Kidney (tissue), 22 donors: Measurements from ENCODE around the gene MSRB2. TPM values are rescaled to one million over a fixed set of nuclear protein-coding genes. Genes with fewer than 3 reads are reported as not detected.

ENCODE experiments used
- DNase-seq, 5 donors: peaks; one replicate each; pipeline ENCODE4 v3.0.0-alpha.2; 2013 to 2020
- FAIRE-seq: peaks from 2 replicates; lab custom pipeline; 2012; peaks lifted over from hg19 to GRCh38; lab: Jason Lieb, UNC
- H3K27ac ChIP-seq, 2 donors: one replicate each; pipeline ENCODE4 v1.7.0; 2013; ENCODE audit warnings: low read depth in 2 of 2, low read length in 2 of 2, inconsistent platforms in 1 of 2
- H3K27me3 ChIP-seq: one replicate; pipeline ENCODE4 v1.7.1; 2013; ENCODE audit warnings: low read length, inconsistent platforms; ENCODE audit not compliant: control insufficient read depth, insufficient read depth
- H3K36me3 ChIP-seq, 3 donors: one replicate each; pipeline versions ENCODE4 v1.7.0 to v1.7.1; 2013; ENCODE audit warnings: low read length in 3 of 3, control low read depth in 1 of 3, inconsistent platforms in 1 of 3; ENCODE audit not compliant: insufficient read depth in 3 of 3, control insufficient read depth in 2 of 3
- H3K4me1 ChIP-seq, 3 donors: one replicate each; pipeline versions ENCODE4 v1.7.0 to v1.7.1; 2013; ENCODE audit warnings: low read length in 3 of 3, inconsistent platforms in 1 of 3, low read depth in 1 of 3; ENCODE audit not compliant: control insufficient read depth in 2 of 3, insufficient read depth in 2 of 3
- H3K4me3 ChIP-seq, 3 donors: one replicate each; pipeline versions ENCODE4 v1.7.0 to v1.8.1; 2013; ENCODE audit warnings: low read length in 3 of 3, control low read depth in 1 of 3, inconsistent platforms in 1 of 3
- H3K9ac ChIP-seq, 3 donors: one replicate each; pipeline versions ENCODE4 v1.7.0 to v1.7.1; 2013; ENCODE audit warnings: low read length in 3 of 3, control low read depth in 1 of 3, inconsistent platforms in 1 of 3
- H3K9me3 ChIP-seq, 3 donors: one replicate each; pipeline versions ENCODE4 v1.7.0 to v1.7.1; 2013; ENCODE audit warnings: low read length in 3 of 3, control low read depth in 1 of 3, inconsistent platforms in 1 of 3; ENCODE audit not compliant: control insufficient read depth in 2 of 3, insufficient read depth in 1 of 3
- CTCF ChIP-seq: IDR thresholded peaks from 3 replicates; pipeline ENCODE4 v1.5.1; 2012; ENCODE audit warnings: mild to moderate bottlenecking, moderate library complexity, borderline replicate concordance; ENCODE audit not compliant: insufficient read depth; ENCODE audit errors: extremely low read depth
- intact Hi-C: fragments of 100-400 bp; cut with DNase I; formaldehyde crosslinking; loops from one replicate; pipeline ENCODE4 v1.11.1; 2022
- long read RNA-seq, 10 donors: library from polyadenylated mRNA in 1 of 10; unstranded in 1 of 10; transcript quantifications; one replicate each; pipeline ENCODE4 v2.0.0 and lab custom pipeline, GENCODE V29; 2021 to 2026
- polyA plus RNA-seq: library from polyadenylated mRNA; stranded (reverse); fragments of 350-450 nt; fragmentation: Illumina TruSeq; extraction: RNeasy Lipid Tissue Mini Kit (QIAGEN cat#74804); gene quantifications from one replicate; pipeline ENCODE4 v1.2.3, GENCODE V29; 2014; ENCODE audit warnings: low read depth, low replicate concordance; ENCODE audit not compliant: insufficient read depth
- total RNA-seq: library from RNA; stranded (reverse); fragmentation: NEBNext Ultra II Directional; extraction: Animal tissue kit (Norgen Biotek cat#: 25700); gene quantifications from one replicate; pipeline ENCODE4 v1.2.1, GENCODE V29; 2021
- donor health status: control.
- donor health status: control.
- donor health status: control.
- donor health status: control.
- donor health status: control.
- donor health status: DM: yes; HTN: yes; CAD: no.
- donor health status: Normal renal cell carcinoma (clear cell type).

The MSRB2 gene
- total RNA-seq, result 39.9 TPM
- 131 TPM for polyA plus RNA-seq
- long read RNA-seq, donor 1, transcript MSRB2-201 (5 exons, 1,803 nt), result major isoform, 24 of 27 reads
- long read RNA-seq, donor 1, partial matches to known transcripts, result 0 of 27 reads
- long read RNA-seq, donor 1, other reads (novel, unspliced or antisense), result 0 of 27 reads
- long read RNA-seq, donor 2, transcript MSRB2-201 (5 exons, 1,803 nt), result major isoform, 22 of 25 reads
- long read RNA-seq, donor 2, partial matches to known transcripts, result 0 of 25 reads
- long read RNA-seq, donor 2, other reads (novel, unspliced or antisense), result 0 of 25 reads
- long read RNA-seq, donor 3, transcript MSRB2-201 (5 exons, 1,803 nt), result major isoform, 28 of 31 reads
- long read RNA-seq, donor 3, partial matches to known transcripts, result 0 of 31 reads
- long read RNA-seq, donor 3, other reads (novel, unspliced or antisense), result 0 of 31 reads
- long read RNA-seq, donor 4, transcript MSRB2-201 (5 exons, 1,803 nt), result major isoform, 25 of 27 reads
- long read RNA-seq, donor 4, partial matches to known transcripts, result 0 of 27 reads
- long read RNA-seq, donor 4, other reads (novel, unspliced or antisense), result 0 of 27 reads
- long read RNA-seq, donor 5, partial matches to known transcripts, result 0 of 4 reads
- long read RNA-seq, donor 5, other reads (novel, unspliced or antisense), result 0 of 4 reads
- long read RNA-seq, donor 6, transcript MSRB2-201 (5 exons, 1,803 nt), result major isoform, 41 of 43 reads
- long read RNA-seq, donor 6, partial matches to known transcripts, result 0 of 43 reads
- long read RNA-seq, donor 6, other reads (novel, unspliced or antisense), result 0 of 43 reads
- long read RNA-seq, donor 7, transcript MSRB2-201 (5 exons, 1,803 nt), result major isoform, 24 of 30 reads
- long read RNA-seq, donor 7, partial matches to known transcripts, result 1 of 30 reads
- long read RNA-seq, donor 7, other reads (novel, unspliced or antisense), result 3 of 30 reads
- long read RNA-seq, donor 8, transcript MSRB2-201 (5 exons, 1,803 nt), result major isoform, 25 of 26 reads
- long read RNA-seq, donor 8, partial matches to known transcripts, result 0 of 26 reads
- long read RNA-seq, donor 8, other reads (novel, unspliced or antisense), result 0 of 26 reads
- long read RNA-seq, donor 9, transcript MSRB2-201 (5 exons, 1,803 nt), result major isoform, 25 of 29 reads
- long read RNA-seq, donor 9, partial matches to known transcripts, result 0 of 29 reads
- long read RNA-seq, donor 9, other reads (novel, unspliced or antisense), result 0 of 29 reads
- long read RNA-seq, donor 10, transcript MSRB2-201 (5 exons, 1,803 nt), result major isoform, 28 of 32 reads
- long read RNA-seq, donor 10, partial matches to known transcripts, result 0 of 32 reads
- long read RNA-seq, donor 10, other reads (novel, unspliced or antisense), result 0 of 32 reads

GRCh38 chr10:23095404-23095965 lies at the start of gene MSRB2:
MSRB2 (plus strand) TSS chr10:23095579; CDS start chr10:23095609, 30 bp downstream.
- DNase-seq (peak; percentile 94 to 98 (median 97)), FAIRE-seq (no peak)
- intact Hi-C loops, result no loop called here

GRCh38 chr10:23046027-23046426 lies 49.4 kb upstream of the MSRB2 start:
- no peak overlapping the region for H3K27ac ChIP-seq
- FAIRE-seq, result no peak
- intact Hi-C loops, result no loop called here
- DNase-seq, result peak in 2 of 5 donors; percentile 72 to 78
- TF ChIP-seq CTCF, result no peak
- no peaks in the 10 kb centered on the region for H3K9me3 ChIP-seq
- no peaks in the 10 kb centered on the region for H3K4me1 ChIP-seq
- H3K27me3 ChIP-seq, result no peaks in the 10 kb centered on the region
- H3K36me3 ChIP-seq, result no peaks in the 10 kb centered on the region
- H3K4me3 ChIP-seq, result no peak overlapping the region
- no peak overlapping the region for H3K9ac ChIP-seq

More at GRCh38 chr10:23095404-23095965, at the start of gene MSRB2:
- Histone ChIP-seq H3K4me3 (peak within 1 kb of the TSS; percentile 64 to 89 (median 72)), H3K27ac (peak within 1 kb of the TSS; percentile 72 to 79), H3K4me1 (peaks cover 2 to 11% (median 11%) of the 10 kb centered on the region in 3 donors), H3K9ac (peak within 1 kb of the TSS; percentile 65 to 77 (median 72)), H3K36me3 (no peaks in the 10 kb centered on the region), H3K27me3 (no peaks in the 10 kb centered on the region), H3K9me3 (peaks cover 0 to 6% (median 0%) of the 10 kb centered on the region in 3 donors)
- no peak for TF ChIP-seq CTCF

GRCh38 chr10:23047201-23048050 lies 48.0 kb upstream of the MSRB2 start:
- H3K9ac ChIP-seq, result no peak overlapping the region
- no peak for FAIRE-seq
- intact Hi-C loops, result no loop called here
- DNase-seq, result no peak
- H3K27me3 ChIP-seq, result no peaks in the 10 kb centered on the region
- no peak overlapping the region for H3K27ac ChIP-seq
- no peaks in the 10 kb centered on the region for H3K9me3 ChIP-seq
- H3K4me3 ChIP-seq, result no peak overlapping the region
- no peaks in the 10 kb centered on the region for H3K4me1 ChIP-seq
- no peaks in the 10 kb centered on the region for H3K36me3 ChIP-seq
- no peak for TF ChIP-seq CTCF
